Lower leg skin (tissue), 4 donors: ENCODE data around the gene METTL13. TPM values are rescaled to one million over a fixed set of nuclear protein-coding genes. Genes with fewer than 3 reads are reported as not detected.

Experiments
- DNase-seq, 2 donors: peaks; one replicate each; pipeline ENCODE4 v3.0.0-alpha.2; 2019; ENCODE audit warnings: low spot score in 2 of 2
- H3K4me3 ChIP-seq: fragments of 200-600 bp; sonication (generic); 2 replicates; pipeline ENCODE4 v1.5.1; 2017; ENCODE audit warnings: mild to moderate bottlenecking, low read depth; ENCODE audit not compliant: poor library complexity, severe bottlenecking
- POLR2A ChIP-seq, 2 donors: fragments of 450-650 bp; IDR thresholded peaks; one replicate each; pipeline ENCODE4 v1.6.1; 2016 to 2017; ENCODE audit warnings: antibody characterized with exemption in 2 of 2, mild to moderate bottlenecking in 1 of 2, moderate library complexity in 1 of 2
- WGBS, 2 donors: methylation state at CpG; one replicate each; pipeline ENCODE4 v1.1.5; 2018; 5-methylcytosine and 5-hydroxymethylcytosine counted together
- intact Hi-C: fragments of 100-400 bp; cut with DNase I; formaldehyde crosslinking; loops from one replicate; pipeline ENCODE4 v1.15.0; 2023; ENCODE audit warnings: low total_unique reads
- total RNA-seq, 4 donors: library from RNA; depleted of rRNA; stranded (reverse); fragments of >200 nt; gene quantifications; one replicate each; pipeline ENCODE4 v1.1.0, GENCODE V29; 2016
- TF ChIP-seq, protein P1 (sequence below), 3 donors: fragments of 450-650 bp; IDR thresholded peaks; one replicate each; pipeline ENCODE4 v1.5.1; 2016; ENCODE audit warnings: antibody characterized with exemption in 3 of 3, mild to moderate bottlenecking in 3 of 3, moderate library complexity in 2 of 3

METTL13 gene
- total RNA-seq, 4 donors from 2014 or later: 10.2 to 25.4 (median 17.7) TPM

DNA sequence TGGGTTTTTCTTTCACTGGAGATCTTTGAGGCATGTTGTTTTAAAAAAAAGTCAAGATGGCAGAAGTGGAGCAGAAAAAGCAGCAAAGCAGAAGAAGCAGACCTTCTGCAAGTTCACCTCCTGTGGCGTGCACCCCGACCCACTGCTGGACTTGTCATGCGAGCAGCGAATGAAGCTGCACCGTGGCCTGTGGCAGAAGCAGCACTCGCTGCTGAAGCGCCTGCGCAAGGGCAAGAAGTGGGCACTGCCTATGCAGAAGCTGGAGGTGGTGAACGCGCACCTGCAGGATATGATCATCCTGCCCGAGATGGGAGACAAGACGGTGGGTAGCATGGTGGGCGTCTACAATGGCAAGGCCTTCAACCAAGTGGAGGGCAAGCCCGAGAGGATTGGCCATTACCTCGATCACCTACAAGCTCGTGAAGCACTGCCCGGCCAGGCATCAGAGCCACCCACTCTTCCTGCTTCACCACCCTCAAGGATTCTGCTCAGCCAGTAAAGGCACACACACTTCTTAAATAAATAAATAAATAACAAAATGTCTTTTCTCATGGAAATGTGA is 22.1 kb downstream of the METTL13 start:
- TF ChIP-seq, protein P1, sequence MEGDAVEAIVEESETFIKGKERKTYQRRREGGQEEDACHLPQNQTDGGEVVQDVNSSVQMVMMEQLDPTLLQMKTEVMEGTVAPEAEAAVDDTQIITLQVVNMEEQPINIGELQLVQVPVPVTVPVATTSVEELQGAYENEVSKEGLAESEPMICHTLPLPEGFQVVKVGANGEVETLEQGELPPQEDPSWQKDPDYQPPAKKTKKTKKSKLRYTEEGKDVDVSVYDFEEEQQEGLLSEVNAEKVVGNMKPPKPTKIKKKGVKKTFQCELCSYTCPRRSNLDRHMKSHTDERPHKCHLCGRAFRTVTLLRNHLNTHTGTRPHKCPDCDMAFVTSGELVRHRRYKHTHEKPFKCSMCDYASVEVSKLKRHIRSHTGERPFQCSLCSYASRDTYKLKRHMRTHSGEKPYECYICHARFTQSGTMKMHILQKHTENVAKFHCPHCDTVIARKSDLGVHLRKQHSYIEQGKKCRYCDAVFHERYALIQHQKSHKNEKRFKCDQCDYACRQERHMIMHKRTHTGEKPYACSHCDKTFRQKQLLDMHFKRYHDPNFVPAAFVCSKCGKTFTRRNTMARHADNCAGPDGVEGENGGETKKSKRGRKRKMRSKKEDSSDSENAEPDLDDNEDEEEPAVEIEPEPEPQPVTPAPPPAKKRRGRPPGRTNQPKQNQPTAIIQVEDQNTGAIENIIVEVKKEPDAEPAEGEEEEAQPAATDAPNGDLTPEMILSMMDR (IDR thresholded peaks at IDR 0.05): no peak
- no peak for TF ChIP-seq POLR2A (IDR thresholded peaks at IDR 0.05)
- no peak for DNase-seq
- no peak overlapping the region for H3K4me3 ChIP-seq
- WGBS, 2 donors: 94 to 95% methylated on average over 17 of the region's 17 CpGs
- intact Hi-C loops: loop anchor here (5.0 kb wide), 2 partner anchors 156 to 179 kb away; no protein-coding TSS in a partner anchor

DNA sequence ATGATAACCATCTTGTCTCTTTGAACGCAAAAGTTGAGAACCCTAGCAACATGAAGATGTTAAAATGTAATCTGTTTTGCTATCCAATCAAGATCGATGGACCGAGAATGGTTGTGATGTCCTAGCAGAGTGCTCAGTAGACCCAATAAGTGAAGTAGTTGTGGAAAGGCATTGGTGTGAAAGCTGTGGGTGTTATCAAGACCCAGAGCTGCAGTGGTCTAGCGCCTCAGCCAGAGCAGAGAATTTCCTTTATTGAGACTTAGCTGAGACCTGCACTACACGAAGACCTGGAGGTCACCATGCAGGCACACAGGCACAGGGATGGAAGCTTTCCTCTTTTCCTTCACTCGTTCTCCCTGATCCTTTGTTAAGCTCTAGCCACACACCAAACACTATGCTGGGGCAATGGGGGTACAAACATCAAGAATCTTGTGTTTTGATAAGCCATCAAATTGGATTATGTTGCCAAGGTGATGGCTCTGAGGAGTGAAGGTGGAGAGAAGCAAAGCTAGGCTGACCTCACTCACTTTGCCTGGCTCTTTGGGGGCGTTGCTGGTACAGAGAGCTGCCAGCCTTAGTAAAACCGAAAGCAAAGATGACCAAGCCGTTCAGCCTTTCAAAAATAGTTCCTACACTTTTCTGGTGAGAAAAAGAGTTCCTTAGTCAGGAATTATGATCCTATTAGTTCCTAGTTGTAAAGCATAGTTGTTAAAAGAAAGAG is 24.1 kb downstream of the METTL13 start:
- no peak for TF ChIP-seq POLR2A (IDR thresholded peaks at IDR 0.05)
- TF ChIP-seq, protein P1 (IDR thresholded peaks at IDR 0.05): no peak
- intact Hi-C loops: no loop called here
- no peak overlapping the region for H3K4me3 ChIP-seq
- DNase-seq: no peak
- WGBS, 2 donors: 73 to 85% methylated on average over 9 of the region's 9 CpGs

DNA sequence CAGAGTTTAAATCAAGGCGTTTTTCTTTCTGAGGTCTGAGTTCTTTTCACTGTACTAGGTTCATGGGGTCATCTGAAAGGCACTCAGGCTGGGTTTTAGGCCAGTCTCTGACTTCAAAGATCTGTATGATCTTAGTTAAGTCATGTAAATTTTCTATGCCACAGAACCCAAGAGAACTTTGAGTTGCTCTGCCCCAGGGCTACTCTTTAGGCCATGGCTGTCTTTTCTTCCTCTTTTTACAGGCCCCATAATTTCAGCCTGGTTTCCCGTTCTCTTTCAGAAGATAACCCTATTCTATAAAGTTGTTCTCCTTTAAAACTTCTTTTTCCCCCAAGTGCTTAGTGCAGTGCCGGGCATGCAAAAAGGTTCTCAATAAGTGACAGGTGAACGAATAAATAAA is 26.1 kb downstream of the METTL13 start:
- H3K4me3 ChIP-seq: no peak overlapping the region
- intact Hi-C loops: no loop called here
- DNase-seq: no peak
- TF ChIP-seq, protein P1 (IDR thresholded peaks at IDR 0.05): no peak
- no peak for TF ChIP-seq POLR2A (IDR thresholded peaks at IDR 0.05)
- 86 to 88% methylated on average over 4 of the region's 4 CpGs for WGBS, 2 donors

DNA sequence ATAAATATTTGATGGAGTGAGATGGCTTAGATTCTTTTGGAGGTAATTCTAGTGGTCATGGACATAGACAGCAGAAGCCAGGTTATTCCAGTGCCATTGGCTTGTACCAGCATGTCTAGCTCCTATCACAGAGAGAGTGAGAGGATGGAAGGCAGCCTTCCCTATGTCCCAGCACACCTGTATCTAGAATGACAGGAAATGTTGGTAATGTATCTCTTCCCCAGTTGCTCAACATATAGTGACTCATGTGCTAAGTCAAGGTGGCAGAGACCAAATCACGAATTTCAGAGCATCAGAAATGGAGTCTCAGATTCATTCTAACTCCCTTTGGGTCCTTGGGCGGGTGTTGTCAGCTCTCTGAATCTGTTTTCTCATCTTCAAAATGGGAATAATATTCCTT is 28.4 kb downstream of the METTL13 start:
- 61 to 80% methylated on average over 2 of the region's 2 CpGs for WGBS, 2 donors
- no peak for DNase-seq
- TF ChIP-seq POLR2A (IDR thresholded peaks at IDR 0.05): no peak
- TF ChIP-seq, protein P1 (IDR thresholded peaks at IDR 0.05): no peak
- intact Hi-C loops: no loop called here
- no peak overlapping the region for H3K4me3 ChIP-seq

DNA sequence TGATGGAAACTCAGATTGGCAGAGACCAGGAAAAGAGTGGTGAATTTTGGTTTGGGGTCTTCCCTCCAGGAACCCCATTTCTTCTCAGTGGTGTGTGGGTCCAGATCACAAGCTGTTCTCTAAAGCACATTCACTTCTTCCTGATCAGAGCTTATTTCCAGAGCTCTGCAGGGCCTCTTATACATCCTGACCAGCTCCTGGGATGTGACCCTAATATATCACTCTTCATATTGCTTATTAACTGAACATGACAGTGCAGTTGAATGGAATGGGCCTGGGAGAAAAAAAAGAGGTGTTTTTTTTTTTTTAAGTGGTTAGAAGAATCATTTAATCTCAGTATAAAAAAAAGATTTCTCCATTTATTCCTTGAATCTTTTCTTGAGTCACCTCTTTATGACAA is 30.2 kb downstream of the METTL13 start:
- H3K4me3 ChIP-seq: no peak overlapping the region
- intact Hi-C loops: no loop called here

More for the DNA sequence above, 30.2 kb downstream of the METTL13 start:
- no peak for TF ChIP-seq POLR2A (IDR thresholded peaks at IDR 0.05)
- TF ChIP-seq, protein P1 (IDR thresholded peaks at IDR 0.05): no peak
- no peak for DNase-seq
